HEK293 (cell line): Measurements from ENCODE around the gene HTRA1.

Experiments used
- CTCF ChIA-PET: fragments of 350-600 bp; formaldehyde crosslinking; extraction: SDS; loops from one replicate; lab custom pipeline; 2021; ENCODE audit warnings: antibody characterized with exemption; lab: Yijun Ruan, JAX
- POLR2A ChIA-PET: fragments of 300-600 bp; formaldehyde crosslinking; extraction: SDS; loops from one replicate; lab custom pipeline; 2020; ENCODE audit warnings: antibody characterized with exemption, inconsistent platforms; lab: Yijun Ruan, JAX
- H3K27ac ChIP-seq: fragments of 200-500 bp; sonication (Bioruptor generic); 2 replicates; pipeline ENCODE4 v1.5.1; 2014; ENCODE audit warnings: low read depth, low read length, control low read depth, inconsistent platforms; ENCODE audit errors: extremely low read depth
- H3K36me3 ChIP-seq, 2 experiments: fragments of 200-500 bp in 1 of 2; sonication (Bioruptor generic) in 1 of 2; 1 replicate in 1 of 2; 2 replicates in 1 of 2; pipeline ENCODE4 v1.5.1; 2014 to 2017; ENCODE audit warnings: inconsistent platforms in 2 of 2, low read length in 2 of 2; ENCODE audit not compliant: control insufficient read depth in 2 of 2, insufficient read depth in 1 of 2
- H3K4me1 ChIP-seq: fragments of 200-500 bp; sonication (Bioruptor generic); 2 replicates; pipeline ENCODE4 v1.5.1; 2014; ENCODE audit warnings: mild to moderate bottlenecking, low read length, inconsistent platforms; ENCODE audit not compliant: control insufficient read depth, insufficient read depth
- H3K4me3 ChIP-seq: 2 replicates; pipeline ENCODE4 v1.5.1; 2011; ENCODE audit warnings: low read depth, mild to moderate bottlenecking, control low read depth, low read length, moderate library complexity
- H3K9me3 ChIP-seq: fragments of 200-500 bp; sonication (Bioruptor generic); 2 replicates; pipeline ENCODE4 v1.5.1; 2014; ENCODE audit warnings: low read depth, low read length, inconsistent platforms; ENCODE audit not compliant: control insufficient read depth, insufficient read depth
- GLIS2 ChIP-seq: fragments of 450-650 bp; formaldehyde crosslinking; IDR thresholded peaks from 2 replicates; pipeline ENCODE4 v1.5.1; 2016; ENCODE audit warnings: missing biosample characterization, missing genetic modification characterization
- HOXA7 ChIP-seq: sonication (generic); formaldehyde crosslinking; IDR thresholded peaks from 2 replicates; pipeline ENCODE4 v1.8.1; 2022; ENCODE audit warnings: missing genetic modification reagents, borderline replicate concordance
- HOXC10 ChIP-seq: sonication (generic); formaldehyde crosslinking; IDR thresholded peaks from 2 replicates; pipeline ENCODE4 v1.8.1; 2023; ENCODE audit warnings: mild to moderate bottlenecking, missing genetic modification reagents
- KLF16 ChIP-seq: fragments of 450-650 bp; formaldehyde crosslinking; IDR thresholded peaks from 2 replicates; pipeline ENCODE4 v1.5.1; 2017; ENCODE audit warnings: missing biosample characterization, missing genetic modification characterization
- OSR2 ChIP-seq: fragments of 450-650 bp; formaldehyde crosslinking; IDR thresholded peaks from 2 replicates; pipeline ENCODE4 v1.5.1; 2016; ENCODE audit warnings: missing biosample characterization, missing genetic modification characterization
- PRDM6 ChIP-seq: fragments of 450-650 bp; formaldehyde crosslinking; IDR thresholded peaks from 2 replicates; pipeline ENCODE4 v1.5.1; 2017; ENCODE audit warnings: missing biosample characterization, missing genetic modification characterization
- YY1 ChIP-seq: fragments of 450-650 bp; formaldehyde crosslinking; IDR thresholded peaks from 2 replicates; pipeline ENCODE4 v1.5.1; 2018; ENCODE audit warnings: missing biosample characterization, missing genetic modification characterization
- ZBTB17 ChIP-seq: fragments of 450-650 bp; formaldehyde crosslinking; IDR thresholded peaks from 2 replicates; pipeline ENCODE4 v1.5.1; 2016; ENCODE audit warnings: missing biosample characterization, missing genetic modification characterization
- ZBTB44 ChIP-seq: fragments of 450-650 bp; IDR thresholded peaks from 2 replicates; pipeline ENCODE4 v1.5.1; 2018; ENCODE audit warnings: missing biosample characterization, mild to moderate bottlenecking, missing genetic modification characterization
- ZBTB48 ChIP-seq: fragments of 450-650 bp; formaldehyde crosslinking; IDR thresholded peaks from 2 replicates; pipeline ENCODE4 v1.5.1; 2016; ENCODE audit warnings: missing biosample characterization, missing genetic modification characterization
- ZBTB8A ChIP-seq: fragments of 450-650 bp; formaldehyde crosslinking; IDR thresholded peaks from 2 replicates; pipeline ENCODE4 v1.5.1; 2016; ENCODE audit warnings: missing biosample characterization, missing genetic modification characterization
- ZFP37 ChIP-seq: fragments of 450-650 bp; formaldehyde crosslinking; IDR thresholded peaks from 2 replicates; pipeline ENCODE4 v1.5.1; 2016; ENCODE audit warnings: missing biosample characterization, missing genetic modification characterization
- ZNF133 ChIP-seq: fragments of 450-650 bp; formaldehyde crosslinking; IDR thresholded peaks from 2 replicates; pipeline ENCODE4 v1.5.1; 2016; ENCODE audit warnings: missing biosample characterization, missing genetic modification characterization
- ZNF155 ChIP-seq: fragments of 450-650 bp; formaldehyde crosslinking; IDR thresholded peaks from 2 replicates; pipeline ENCODE4 v1.5.1; 2016; ENCODE audit warnings: missing biosample characterization, missing genetic modification characterization
- ZNF184 ChIP-seq: fragments of 450-650 bp; IDR thresholded peaks from 2 replicates; pipeline ENCODE4 v1.5.1; 2018; ENCODE audit warnings: missing biosample characterization, mild to moderate bottlenecking, missing genetic modification characterization
- ZNF2 ChIP-seq: fragments of 450-650 bp; formaldehyde crosslinking; IDR thresholded peaks from 2 replicates; pipeline ENCODE4 v1.5.1; 2016; ENCODE audit warnings: missing biosample characterization, missing genetic modification characterization
- ZNF202 ChIP-seq: fragments of 450-650 bp; formaldehyde crosslinking; IDR thresholded peaks from 2 replicates; pipeline ENCODE4 v1.5.1; 2016; ENCODE audit warnings: missing biosample characterization, missing genetic modification characterization, borderline replicate concordance
- ZNF311 ChIP-seq: fragments of 450-650 bp; formaldehyde crosslinking; IDR thresholded peaks from 2 replicates; pipeline ENCODE4 v1.5.1; 2017; ENCODE audit warnings: missing biosample characterization, missing genetic modification characterization, borderline replicate concordance
- ZNF324 ChIP-seq: fragments of 450-650 bp; formaldehyde crosslinking; IDR thresholded peaks from 2 replicates; pipeline ENCODE4 v1.5.1; 2016; ENCODE audit warnings: missing biosample characterization, missing genetic modification characterization
- ZNF354C ChIP-seq: fragments of 450-650 bp; formaldehyde crosslinking; IDR thresholded peaks from 2 replicates; pipeline ENCODE4 v1.5.1; 2016; ENCODE audit warnings: missing biosample characterization, missing genetic modification characterization, low read depth, borderline replicate concordance
- ZNF394 ChIP-seq: fragments of 450-650 bp; formaldehyde crosslinking; IDR thresholded peaks from 2 replicates; pipeline ENCODE4 v1.5.1; 2016; ENCODE audit warnings: missing biosample characterization, missing genetic modification characterization, mild to moderate bottlenecking, moderate library complexity, borderline replicate concordance
- ZNF404 ChIP-seq: fragments of 450-650 bp; formaldehyde crosslinking; IDR thresholded peaks from 2 replicates; pipeline ENCODE4 v1.5.1; 2017; ENCODE audit warnings: missing biosample characterization, missing genetic modification characterization
- ZNF555 ChIP-seq: fragments of 450-650 bp; formaldehyde crosslinking; conservative IDR thresholded peaks from 2 replicates; pipeline ENCODE4 v1.5.1; 2017; ENCODE audit warnings: missing biosample characterization, mild to moderate bottlenecking, missing genetic modification characterization, inconsistent platforms
- ZNF558 ChIP-seq: fragments of 450-650 bp; formaldehyde crosslinking; IDR thresholded peaks from 2 replicates; pipeline ENCODE4 v1.5.1; 2016; ENCODE audit warnings: missing biosample characterization, missing genetic modification characterization
- ZNF571 ChIP-seq: fragments of 450-650 bp; formaldehyde crosslinking; IDR thresholded peaks from 2 replicates; pipeline ENCODE4 v1.5.0; 2017; ENCODE audit warnings: missing biosample characterization, missing genetic modification characterization
- ZNF621 ChIP-seq: fragments of 450-650 bp; formaldehyde crosslinking; IDR thresholded peaks from 2 replicates; pipeline ENCODE4 v1.5.1; 2017; ENCODE audit warnings: missing biosample characterization, missing genetic modification characterization
- TF ChIP-seq, protein P1 (sequence below): fragments of 450-650 bp; formaldehyde crosslinking; IDR thresholded peaks from 2 replicates; pipeline ENCODE4 v1.5.1; 2017; ENCODE audit warnings: missing biosample characterization, missing genetic modification characterization

HTRA1 gene

DNA sequence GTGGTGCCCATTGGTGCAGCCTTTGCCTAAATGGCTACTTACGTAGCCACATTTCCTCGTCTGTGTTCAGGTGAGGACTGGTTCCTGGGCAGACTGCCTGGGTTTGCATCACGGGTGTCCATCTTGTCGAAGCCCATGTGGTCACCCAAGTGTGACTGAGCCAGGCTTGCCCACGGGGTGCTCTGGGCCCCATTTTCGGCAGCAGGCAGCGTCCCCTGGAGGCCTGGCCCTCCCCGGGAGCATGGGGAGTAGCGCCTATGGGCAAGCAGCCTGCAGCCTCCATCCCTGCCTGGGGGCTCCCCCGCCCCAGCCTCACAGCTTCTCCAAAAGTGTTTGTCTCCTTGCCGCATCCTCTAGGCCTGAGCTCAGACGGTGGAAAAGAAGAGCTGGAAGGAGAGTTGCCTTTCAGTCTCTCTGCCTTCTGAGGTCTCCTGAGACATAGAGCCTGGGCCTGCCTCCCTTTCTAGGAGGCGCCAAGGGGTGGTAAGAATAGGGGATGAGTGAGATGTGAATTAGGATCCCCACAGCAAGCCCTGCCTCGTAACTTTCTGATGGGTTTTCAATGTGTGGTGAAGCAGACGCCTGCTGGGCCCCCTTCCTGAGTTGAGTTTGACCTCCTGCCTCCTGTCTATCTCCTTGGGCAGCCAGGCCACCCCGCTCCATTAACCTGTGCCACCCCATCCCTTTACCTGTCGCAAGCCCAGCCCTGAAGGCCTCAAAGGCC, 42.7 kb downstream of the HTRA1 start:
- H3K9me3 ChIP-seq, result no peaks in the 10 kb centered on the region
- H3K27ac ChIP-seq, result no peak overlapping the region
- peaks cover 4% of the 10 kb centered on the region; the same call in 1 of the 2 replicates for H3K4me1 ChIP-seq
- H3K4me3 ChIP-seq, result no peak overlapping the region
- CTCF ChIA-PET, result interaction anchor here (0.6 to 3.2 kb wide), 5 partner anchors 21 to 337 kb away, joined by 3 to 13 read pairs (median 3); no protein-coding TSS in a partner anchor
- POLR2A ChIA-PET, result interaction anchor here (1.0 to 1.5 kb wide), 3 partner anchors 10 to 130 kb away, joined by 3 to 4 read pairs (median 4); partner anchors contain the start of gene PLEKHA1
- H3K36me3 ChIP-seq, result no peaks in the 10 kb centered on the region
- TF ChIP-seq ZNF404 (tag by site-specific recombination) (no peak), ZBTB17 (tag by site-specific recombination) (no peak), HOXC10 (CRISPR knock-in tag) (no peak), ZNF558 (tag by site-specific recombination) (no peak), ZNF311 (tag by site-specific recombination) (no peak), ZNF354C (tag by site-specific recombination) (no peak), ZNF184 (tag by site-specific recombination) (no peak), ZNF555 (tag by site-specific recombination) (no peak), KLF16 (no peak), PRDM6 (tag by site-specific recombination) (no peak), ZNF571 (tag by site-specific recombination) (no peak)
- TF ChIP-seq, protein P1, sequence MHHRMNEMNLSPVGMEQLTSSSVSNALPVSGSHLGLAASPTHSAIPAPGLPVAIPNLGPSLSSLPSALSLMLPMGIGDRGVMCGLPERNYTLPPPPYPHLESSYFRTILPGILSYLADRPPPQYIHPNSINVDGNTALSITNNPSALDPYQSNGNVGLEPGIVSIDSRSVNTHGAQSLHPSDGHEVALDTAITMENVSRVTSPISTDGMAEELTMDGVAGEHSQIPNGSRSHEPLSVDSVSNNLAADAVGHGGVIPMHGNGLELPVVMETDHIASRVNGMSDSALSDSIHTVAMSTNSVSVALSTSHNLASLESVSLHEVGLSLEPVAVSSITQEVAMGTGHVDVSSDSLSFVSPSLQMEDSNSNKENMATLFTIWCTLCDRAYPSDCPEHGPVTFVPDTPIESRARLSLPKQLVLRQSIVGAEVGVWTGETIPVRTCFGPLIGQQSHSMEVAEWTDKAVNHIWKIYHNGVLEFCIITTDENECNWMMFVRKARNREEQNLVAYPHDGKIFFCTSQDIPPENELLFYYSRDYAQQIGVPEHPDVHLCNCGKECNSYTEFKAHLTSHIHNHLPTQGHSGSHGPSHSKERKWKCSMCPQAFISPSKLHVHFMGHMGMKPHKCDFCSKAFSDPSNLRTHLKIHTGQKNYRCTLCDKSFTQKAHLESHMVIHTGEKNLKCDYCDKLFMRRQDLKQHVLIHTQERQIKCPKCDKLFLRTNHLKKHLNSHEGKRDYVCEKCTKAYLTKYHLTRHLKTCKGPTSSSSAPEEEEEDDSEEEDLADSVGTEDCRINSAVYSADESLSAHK (tag by site-specific recombination), result no peak

DNA sequence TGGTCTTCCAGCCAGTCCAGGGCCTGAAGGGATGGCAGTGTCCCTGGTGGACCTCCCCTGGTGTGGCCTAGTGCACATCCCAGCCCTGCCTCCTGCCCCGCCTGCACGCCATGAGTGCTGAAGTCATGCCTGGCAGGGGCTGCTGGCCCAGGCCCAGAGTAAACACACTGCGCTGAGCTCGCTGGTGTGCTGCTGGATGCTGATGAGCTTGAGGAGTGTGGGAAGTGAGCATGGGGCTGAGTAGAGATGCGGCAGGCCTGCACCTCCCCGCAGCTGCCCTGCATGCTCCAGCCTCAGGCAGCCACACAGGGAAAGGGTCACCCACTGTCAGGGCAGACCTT, 43.2 kb downstream of the HTRA1 start:
- CTCF ChIA-PET, result interaction anchor here (0.6 to 3.2 kb wide), 5 partner anchors 8 to 336 kb away, joined by 3 to 13 read pairs (median 3); no protein-coding TSS in a partner anchor
- no peak overlapping the region for H3K4me3 ChIP-seq
- no peak overlapping the region for H3K27ac ChIP-seq
- no peaks in the 10 kb centered on the region for H3K9me3 ChIP-seq
- H3K36me3 ChIP-seq, result no peaks in the 10 kb centered on the region
- no peaks in the 10 kb centered on the region; the same call in 1 of the 2 replicates for H3K4me1 ChIP-seq
- POLR2A ChIA-PET, result interaction anchor here (1.0 to 1.5 kb wide), 3 partner anchors 10 to 131 kb away, joined by 3 to 4 read pairs (median 4); partner anchors contain the start of gene PLEKHA1
- TF ChIP-seq ZBTB48 (tag by site-specific recombination) (peak; percentile 70), YY1 (peak; percentile 64), ZNF133 (tag by site-specific recombination) (no peak), HOXA7 (CRISPR knock-in tag) (no peak), ZBTB8A (no peak; the same call in 1 of the 2 replicates), ZFP37 (peak; percentile 34; the same call in 1 of the 2 replicates), ZNF324 (peak; percentile 56), ZNF621 (tag by site-specific recombination) (no peak), ZNF155 (tag by site-specific recombination) (no peak), ZNF2 (tag by site-specific recombination) (peak; percentile 93), OSR2 (tag by site-specific recombination) (peak; percentile 56; the same call in 1 of the 2 replicates), ZNF202 (no peak), ZBTB44 (peak; percentile 98), ZNF394 (peak; percentile 18; the same call in 1 of the 2 replicates), GLIS2 (peak; percentile 97)
- TF ChIP-seq, protein P1 (tag by site-specific recombination), result peak; percentile 36; the same call in 1 of the 2 replicates
